LNCaP clone FGC (cell line): ENCODE measurements around the gene DCP1B.

Experiments used
- DNase-seq: peaks from one replicate; pipeline ENCODE4 v3.0.0-alpha.2; 2011; ENCODE audit warnings: low read depth
- H3K4me3 ChIP-seq: 2 replicates; pipeline ENCODE4 v1.5.1; 2011; ENCODE audit warnings: mild to moderate bottlenecking, low read depth, low read length, control low read depth
- CTCF ChIP-seq: IDR thresholded peaks from 2 replicates; pipeline ENCODE4 v1.5.1; 2012; ENCODE audit warnings: mild to moderate bottlenecking; ENCODE audit not compliant: control insufficient read depth, insufficient read depth; ENCODE audit errors: extremely low read depth

DCP1B gene

DNA sequence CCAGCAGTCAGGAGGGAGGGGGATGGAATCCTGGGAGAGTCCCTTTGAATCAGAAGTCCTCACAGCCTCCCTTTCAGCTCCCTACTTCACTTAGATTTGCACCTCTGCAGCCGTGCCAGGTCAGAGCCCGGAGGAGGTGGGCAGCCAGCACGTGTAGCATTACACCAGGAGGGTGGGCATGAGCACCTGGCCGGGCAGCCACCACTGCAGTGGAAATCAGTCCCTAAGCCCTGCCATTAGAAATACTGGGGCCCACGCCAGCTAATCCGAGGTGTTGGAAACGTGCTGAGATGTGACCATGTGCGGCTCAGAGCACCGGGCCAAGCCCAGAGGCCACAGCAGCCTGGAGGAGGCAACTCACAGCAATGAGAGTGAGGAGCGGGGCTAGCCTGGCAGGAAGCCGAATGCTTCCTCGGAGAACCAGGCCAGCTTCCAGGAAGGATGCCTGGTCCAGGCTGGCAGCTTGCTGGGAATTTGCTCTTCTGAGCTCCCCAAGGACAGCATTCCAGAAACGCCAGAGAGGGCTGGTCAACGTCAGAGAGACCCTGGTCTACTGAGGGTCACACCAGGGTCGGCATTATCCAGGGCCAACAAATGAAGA lies 76.4 kb downstream of the DCP1B start:
- no peak for TF ChIP-seq CTCF
- no peak for DNase-seq

DNA sequence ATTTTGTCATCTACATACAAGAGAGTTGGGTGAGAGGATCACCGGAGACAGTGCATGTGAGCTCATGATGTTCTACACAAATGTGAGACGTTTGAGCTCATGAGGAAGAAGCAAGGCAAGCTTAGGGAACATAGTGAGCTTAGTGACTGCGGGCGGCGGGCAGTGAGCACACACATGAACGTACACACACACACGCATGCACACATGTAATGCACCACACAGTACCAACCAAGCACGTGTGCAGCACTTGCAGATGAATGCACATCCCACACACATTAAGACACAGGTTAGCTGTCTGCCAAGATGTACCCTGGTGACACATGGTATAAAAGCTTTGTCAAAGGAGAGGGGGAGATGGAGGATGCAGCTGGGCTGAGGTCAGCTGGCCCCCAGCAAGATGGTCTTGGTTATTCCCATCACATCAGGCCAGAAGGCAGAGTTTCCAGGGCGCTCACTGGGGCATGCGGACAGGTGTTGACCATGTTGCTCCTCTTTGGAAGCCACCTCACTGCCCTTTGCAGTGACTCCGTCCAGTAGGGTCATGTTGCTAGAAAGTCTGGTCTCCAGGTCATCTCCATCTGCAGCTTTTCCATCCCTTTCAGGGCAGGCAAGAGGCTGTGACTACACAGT lies 77.1 kb downstream of the DCP1B start:
- DNase-seq: no peak
- no peak overlapping the region for H3K4me3 ChIP-seq
- no peak for TF ChIP-seq CTCF

More for the DNA sequence above, 76.4 kb downstream of the DCP1B start:
- no peak overlapping the region for H3K4me3 ChIP-seq

GRCh38 chr12:1926251-1926657 lies 78.0 kb downstream of the DCP1B start:
- no peak for TF ChIP-seq CTCF
- DNase-seq: no peak
- no peak overlapping the region for H3K4me3 ChIP-seq

DNA sequence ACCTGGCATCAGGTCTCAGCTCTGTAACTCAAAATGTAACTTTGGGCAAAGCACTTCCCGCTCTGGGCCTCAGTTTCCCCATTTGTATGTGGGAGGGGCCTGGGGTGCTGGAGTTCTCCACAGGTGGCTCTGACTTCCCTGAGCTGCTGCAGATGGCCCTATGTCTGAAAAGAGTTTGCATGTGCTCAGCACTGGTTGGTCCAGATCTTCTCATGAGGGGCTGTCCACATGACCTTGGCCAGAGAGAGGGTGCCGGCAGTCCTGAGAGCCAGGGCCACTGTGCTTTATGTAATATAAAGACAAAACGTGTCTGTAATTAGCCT lies 78.6 kb downstream of the DCP1B start:
- H3K4me3 ChIP-seq: no peak overlapping the region
- no peak for TF ChIP-seq CTCF
- DNase-seq: no peak

DNA sequence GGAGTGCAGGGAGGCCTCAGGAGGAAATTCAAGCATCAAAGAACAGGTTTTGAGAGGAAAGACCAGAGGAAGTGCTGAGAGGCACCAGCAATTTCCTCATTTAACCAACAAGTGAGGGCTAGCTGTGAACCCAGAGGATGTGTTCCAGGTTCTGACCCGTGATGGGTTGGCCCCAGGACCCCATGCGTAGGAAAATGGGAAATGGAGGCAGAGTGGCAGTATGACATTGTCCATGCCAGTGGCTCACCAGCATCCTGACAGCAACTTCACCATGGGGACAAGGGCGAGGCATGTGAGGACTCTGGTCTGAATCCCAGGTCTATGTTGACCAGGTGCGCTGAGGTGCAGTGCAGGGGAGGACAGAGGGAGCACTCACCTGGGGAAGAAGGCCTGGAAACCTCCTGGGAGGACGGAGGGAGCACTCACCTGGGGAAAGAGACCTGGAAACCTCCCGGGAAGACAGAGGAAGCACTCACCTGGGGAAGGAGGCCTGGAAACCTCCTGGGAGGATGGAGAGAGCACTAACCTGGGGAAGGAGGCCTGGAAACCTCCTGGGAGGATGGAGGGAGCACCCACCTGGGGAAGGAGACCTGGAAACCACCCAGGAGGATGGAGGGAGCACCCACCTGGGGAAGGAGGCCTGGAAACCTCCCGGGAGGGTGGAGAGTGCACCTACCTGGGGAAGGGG lies 79.1 kb downstream of the DCP1B start:
- no peak for DNase-seq
- H3K4me3 ChIP-seq: no peak overlapping the region

GRCh38 chr12:1922985-1923384 lies 81.3 kb downstream of the DCP1B start:
- TF ChIP-seq CTCF: no peak
- no peak for DNase-seq
- H3K4me3 ChIP-seq: no peak overlapping the region

More for the DNA sequence above, 79.1 kb downstream of the DCP1B start:
- TF ChIP-seq CTCF: no peak
